Measurements from ENCODE around the gene CDPF1. TPM values are rescaled to one million over a fixed set of nuclear protein-coding genes. Genes with fewer than 3 reads are reported as not detected.

The CDPF1 gene
- total RNA-seq, 1 donor from 2014 or later = 22.1 TPM

DNA sequence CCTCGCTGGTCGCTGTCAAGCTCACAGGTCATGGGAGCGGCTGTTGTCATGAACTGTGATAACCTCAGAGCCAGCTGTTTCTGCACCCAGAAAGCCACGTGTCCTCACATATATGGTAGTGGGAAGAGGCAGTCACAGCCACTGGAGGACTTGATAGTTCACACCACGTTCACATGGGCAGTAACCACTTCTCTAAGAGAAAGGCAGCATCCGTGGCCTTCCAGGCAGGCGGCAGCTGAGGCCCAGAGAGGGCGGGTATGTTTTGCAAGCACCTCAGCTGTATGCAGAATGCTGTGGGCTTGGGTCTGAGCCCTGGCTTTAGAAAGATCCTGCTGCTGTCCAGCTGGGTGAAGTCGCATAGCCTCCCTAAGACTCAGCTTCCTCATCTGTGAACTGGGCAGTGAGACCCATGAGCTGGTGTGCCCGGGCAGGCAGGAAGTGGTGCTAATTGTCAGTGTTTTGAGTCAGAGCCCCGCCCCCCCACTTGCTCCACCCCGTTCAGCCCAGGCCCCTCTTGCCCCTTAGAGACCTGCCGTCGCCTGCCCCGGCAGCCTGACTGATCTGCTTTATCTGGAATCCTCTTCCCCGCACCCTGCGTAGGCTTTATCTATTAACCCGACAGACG, 31.0 kb upstream of the CDPF1 start:
- H3K4me3 ChIP-seq = no peak overlapping the region
- no peaks in the 10 kb centered on the region for H3K9me3 ChIP-seq
- TF ChIP-seq POLR2AphosphoS5 (IDR thresholded peaks at IDR 0.05; ENCODE audit: insufficient read depth in 1 of 2, low read depth in 1 of 2) = no peak
- TF ChIP-seq, protein P1, sequence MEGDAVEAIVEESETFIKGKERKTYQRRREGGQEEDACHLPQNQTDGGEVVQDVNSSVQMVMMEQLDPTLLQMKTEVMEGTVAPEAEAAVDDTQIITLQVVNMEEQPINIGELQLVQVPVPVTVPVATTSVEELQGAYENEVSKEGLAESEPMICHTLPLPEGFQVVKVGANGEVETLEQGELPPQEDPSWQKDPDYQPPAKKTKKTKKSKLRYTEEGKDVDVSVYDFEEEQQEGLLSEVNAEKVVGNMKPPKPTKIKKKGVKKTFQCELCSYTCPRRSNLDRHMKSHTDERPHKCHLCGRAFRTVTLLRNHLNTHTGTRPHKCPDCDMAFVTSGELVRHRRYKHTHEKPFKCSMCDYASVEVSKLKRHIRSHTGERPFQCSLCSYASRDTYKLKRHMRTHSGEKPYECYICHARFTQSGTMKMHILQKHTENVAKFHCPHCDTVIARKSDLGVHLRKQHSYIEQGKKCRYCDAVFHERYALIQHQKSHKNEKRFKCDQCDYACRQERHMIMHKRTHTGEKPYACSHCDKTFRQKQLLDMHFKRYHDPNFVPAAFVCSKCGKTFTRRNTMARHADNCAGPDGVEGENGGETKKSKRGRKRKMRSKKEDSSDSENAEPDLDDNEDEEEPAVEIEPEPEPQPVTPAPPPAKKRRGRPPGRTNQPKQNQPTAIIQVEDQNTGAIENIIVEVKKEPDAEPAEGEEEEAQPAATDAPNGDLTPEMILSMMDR (IDR thresholded peaks at IDR 0.05) = no peak
- no peak for TF ChIP-seq POLR2A (IDR thresholded peaks at IDR 0.05)
- no peak overlapping the region for H3K27ac ChIP-seq
- no peaks in the 10 kb centered on the region for H3K4me1 ChIP-seq
- intact Hi-C loops (cut with DNase I) = no loop called here
- no peak for DNase-seq (ENCODE audit: extremely low spot score in 2 of 2)
- no peaks in the 10 kb centered on the region for H3K27me3 ChIP-seq
- H3K36me3 ChIP-seq = peaks cover 3 to 63% of the 10 kb centered on the region in 2 donors

DNA sequence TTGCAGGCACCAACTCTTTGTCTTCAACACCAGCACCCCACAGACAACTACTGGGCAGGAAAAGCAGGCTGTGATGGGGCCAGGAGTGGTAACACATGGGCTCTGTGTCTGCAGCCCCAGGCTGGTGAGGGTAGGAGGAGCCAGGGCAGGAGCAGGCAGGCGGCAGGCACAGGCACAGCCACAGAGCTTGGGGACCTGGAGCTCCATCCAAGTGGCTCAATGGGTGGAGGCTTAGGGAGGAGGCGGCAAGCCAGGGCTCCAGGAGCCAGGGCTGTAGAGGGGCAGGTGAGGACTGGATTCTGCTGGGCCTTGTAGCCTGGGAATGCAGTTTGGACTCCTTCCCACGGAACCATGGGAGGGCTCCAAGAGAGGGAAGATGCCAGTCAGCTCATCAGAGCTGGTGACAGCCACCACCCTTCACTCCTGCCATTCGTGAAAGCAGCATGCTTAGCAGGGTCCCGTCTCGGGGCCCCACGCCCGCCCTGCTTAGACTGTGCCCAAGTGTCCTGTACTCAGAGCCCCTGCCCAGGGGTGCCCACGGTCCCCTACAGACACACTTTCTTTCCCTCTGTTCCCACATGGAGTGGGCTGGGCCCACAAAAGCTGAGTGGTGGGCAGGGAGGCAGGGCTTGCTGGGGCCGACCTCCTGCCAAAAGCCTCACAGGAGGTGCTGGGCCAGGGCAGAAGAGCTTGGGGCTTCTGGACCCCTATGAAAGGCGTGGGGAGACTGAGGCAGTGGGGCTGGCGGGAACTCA, 30.1 kb upstream of the CDPF1 start:
- Histone ChIP-seq H3K36me3 (peaks cover 3 to 65% of the 10 kb centered on the region in 2 donors), H3K27me3 (no peaks in the 10 kb centered on the region), H3K4me1 (no peaks in the 10 kb centered on the region), H3K27ac (no peak overlapping the region), H3K9me3 (no peaks in the 10 kb centered on the region), H3K4me3 (no peak overlapping the region)
- no peak for DNase-seq (ENCODE audit: extremely low spot score in 2 of 2)
- intact Hi-C loops (cut with DNase I) = no loop called here
- TF ChIP-seq POLR2A (IDR thresholded peaks at IDR 0.05) (no peak), POLR2AphosphoS5 (IDR thresholded peaks at IDR 0.05; ENCODE audit: insufficient read depth in 1 of 2, low read depth in 1 of 2) (no peak)
- TF ChIP-seq, protein P1 (IDR thresholded peaks at IDR 0.05) = no peak

GRCh38 chr22:46278656-46279645, 28.9 kb upstream of the CDPF1 start:
- no peaks in the 10 kb centered on the region for H3K9me3 ChIP-seq
- TF ChIP-seq POLR2A (IDR thresholded peaks at IDR 0.05) (no peak), POLR2AphosphoS5 (IDR thresholded peaks at IDR 0.05; ENCODE audit: insufficient read depth in 1 of 2, low read depth in 1 of 2) (no peak)
- TF ChIP-seq, protein P1 (IDR thresholded peaks at IDR 0.05) = no peak
- DNase-seq (ENCODE audit: extremely low spot score in 2 of 2) = no peak
- H3K4me3 ChIP-seq = no peak overlapping the region
- no peaks in the 10 kb centered on the region for H3K4me1 ChIP-seq
- peaks cover 3 to 65% of the 10 kb centered on the region in 2 donors for H3K36me3 ChIP-seq
- intact Hi-C loops (cut with DNase I) = no loop called here
- H3K27me3 ChIP-seq = no peaks in the 10 kb centered on the region
- H3K27ac ChIP-seq = no peak overlapping the region

GRCh38 chr22:46276563-46276962, 26.5 kb upstream of the CDPF1 start:
- no peak for DNase-seq (ENCODE audit: extremely low spot score in 2 of 2)
- no peaks in the 10 kb centered on the region for H3K4me1 ChIP-seq
- TF ChIP-seq, protein P1 (IDR thresholded peaks at IDR 0.05) = no peak
- TF ChIP-seq POLR2AphosphoS5 (IDR thresholded peaks at IDR 0.05; ENCODE audit: insufficient read depth in 1 of 2, low read depth in 1 of 2) (no peak), POLR2A (IDR thresholded peaks at IDR 0.05) (no peak)
- no peaks in the 10 kb centered on the region for H3K27me3 ChIP-seq
- no peak overlapping the region for H3K27ac ChIP-seq
- no peak overlapping the region for H3K4me3 ChIP-seq
- intact Hi-C loops (cut with DNase I) = no loop called here
- peaks cover 3 to 73% of the 10 kb centered on the region in 2 donors for H3K36me3 ChIP-seq
- no peaks in the 10 kb centered on the region for H3K9me3 ChIP-seq
